GM12878 (cell line): ENCODE measurements around the gene IQGAP2. TPM values are rescaled to one million over a fixed set of nuclear protein-coding genes. Genes with fewer than 3 reads are reported as not detected.

Source experiments
- ASH2L ChIP-seq: fragments of 300-600, 200-600 bp; sonication (generic); IDR thresholded peaks from 2 replicates; pipeline ENCODE4 v1.6.1; 2017; ENCODE audit warnings: low read depth, mild to moderate bottlenecking, borderline replicate concordance
- ATF2 ChIP-seq: IDR thresholded peaks from 2 replicates; pipeline ENCODE4 v1.6.1; 2012; ENCODE audit warnings: low read length, inconsistent platforms
- BMI1 ChIP-seq: fragments of 450-650 bp; IDR thresholded peaks from 2 replicates; pipeline ENCODE4 v1.6.1; 2016; ENCODE audit warnings: mild to moderate bottlenecking, moderate library complexity, borderline replicate concordance
- CEBPZ ChIP-seq: fragments of 150-350 bp; IDR thresholded peaks from 2 replicates; pipeline ENCODE4 v1.6.1; 2016; ENCODE audit warnings: low read depth, low read length
- E2F4 ChIP-seq: IDR thresholded peaks from 2 replicates; pipeline ENCODE4 v1.6.1; 2012; ENCODE audit warnings: low read depth, low read length, improper control_type of control experiment
- EED ChIP-seq: sonication (generic); IDR thresholded peaks from 2 replicates; pipeline ENCODE4 v1.6.1; 2016; ENCODE audit warnings: antibody characterized with exemption, low read depth
- JUND ChIP-seq: IDR thresholded peaks from 2 replicates; pipeline ENCODE4 v1.6.1; 2012; ENCODE audit warnings: low read depth, mild to moderate bottlenecking, low read length, improper control_type of control experiment, moderate library complexity
- MAX ChIP-seq: IDR thresholded peaks from 2 replicates; pipeline ENCODE4 v1.6.1; 2012; ENCODE audit warnings: low read depth, low read length, improper control_type of control experiment
- MLLT1 ChIP-seq: fragments of 450-650 bp; IDR thresholded peaks from 2 replicates; pipeline ENCODE4 v1.6.1; 2016; ENCODE audit warnings: mild to moderate bottlenecking
- MTA3 ChIP-seq: IDR thresholded peaks from 2 replicates; pipeline ENCODE4 v1.6.1; 2012; ENCODE audit warnings: low read length, inconsistent platforms, borderline replicate concordance
- PKNOX1 ChIP-seq: fragments of 450-650 bp; IDR thresholded peaks from 2 replicates; pipeline ENCODE4 v1.6.1; 2016; ENCODE audit warnings: mild to moderate bottlenecking
- POLR2A ChIP-seq: IDR thresholded peaks from 2 replicates; pipeline ENCODE4 v1.6.1; 2011; ENCODE audit warnings: low read depth, mild to moderate bottlenecking, low read length
- POLR2AphosphoS2 ChIP-seq: IDR thresholded peaks from 2 replicates; pipeline ENCODE4 v1.6.1; 2011; ENCODE audit warnings: low read depth, mild to moderate bottlenecking, low read length, improper control_type of control experiment, moderate library complexity
- RELA ChIP-seq: fragments of 450-650 bp; IDR thresholded peaks from 2 replicates; pipeline ENCODE4 v1.8.0; 2014; ENCODE audit warnings: borderline replicate concordance; ENCODE audit not compliant: partially characterized antibody
- RFX5 ChIP-seq: IDR thresholded peaks from 2 replicates; pipeline ENCODE4 v1.6.1; 2011; ENCODE audit warnings: low read depth, low read length, improper control_type of control experiment
- SRF ChIP-seq, 2 experiments: IDR thresholded peaks; 2 replicates each; pipeline ENCODE4 v1.6.1; 2011; ENCODE audit warnings: low read depth in 2 of 2, low read length in 2 of 2, mild to moderate bottlenecking in 1 of 2, moderate library complexity in 1 of 2
- ZNF592 ChIP-seq: fragments of 450-650 bp; IDR thresholded peaks from 2 replicates; pipeline ENCODE4 v1.6.1; 2017; ENCODE audit warnings: mild to moderate bottlenecking, moderate library complexity
- polyA plus RNA-seq, 11 experiments: library from polyadenylated mRNA; depleted of rRNA in 4 of 11; unstranded in 6 of 11; stranded (reverse) in 5 of 11; fragments of >200 nt; fragmentation: Nextera tagmentation in 4 of 11; fragmentation: Illumina TruSeq in 1 of 11; extraction: Ambion mirVana in 4 of 11; extraction: Trizol in 1 of 11; gene quantifications; 1 replicate in 1 of 11; 2 replicates in 10 of 11; pipeline versions ENCODE4 v1.2.1 to v1.2.3, GENCODE V29; 2011 to 2016; ENCODE audit warnings: inconsistent platforms in 2 of 11, missing spikeins in 2 of 11, low read depth in 1 of 11
- total RNA-seq, 4 experiments: library from RNA; depleted of rRNA in 3 of 4; stranded (reverse); fragments of >200 nt in 3 of 4; fragmentation: Illumina TruSeq in 1 of 4; extraction: Trizol in 1 of 4; gene quantifications; 2 replicates each; pipeline versions ENCODE4 v1.2.1 to v1.2.3, GENCODE V29; 2013 to 2021

Gene IQGAP2
- total and polyA plus RNA-seq, 10 of the 15 experiments (the other 5 are each of a cell fraction or from before 2014, with no cell fraction given) = 14.5 to 41.4 (median 21.8) TPM

- TF ChIP-seq E2F4 (no peak), JUND (no peak), POLR2A (no peak), ZNF592 (0 out of 2 replicates have a peak, but pooled peaks have one; percentile 18), MTA3 (no peak), RFX5 (no peak), BMI1 (no peak), MLLT1 (no peak), MAX (no peak), PKNOX1 (peak; percentile 88), POLR2AphosphoS2 (no peak), ATF2 (no peak), ASH2L (no peak), CEBPZ (no peak), RELA (no peak), SRF (IDR thresholded peaks at IDR 0.05; ENCODE audit: low read depth in 2 of 2, low read length in 2 of 2) (no peak), EED (no peak)
Measured at GRCh38 chr5:76641514-76642120, 238.5 kb downstream of the IQGAP2 start (continued).
